ENCODE measurements around the gene CEP55.
"Not testable (repeated sequence)": the region's sequence is repeated elsewhere in the genome, so short reads cannot be mapped to it uniquely, and the experiment has no call there.

CEP55 gene

GRCh38 chr10:93496322-93497041 is at the start of gene CEP55:
Gene CEP55, plus strand, starts transcription at chr10:93496612. Its CDS starts 3,440 bp downstream, at chr10:93500052.
- peak; percentile 94 for DNase-seq

- no peak for DNase-seq
Observed at GRCh38 chr10:93447019-93447418, 49.4 kb upstream of the CEP55 start.

- DNase-seq, result no peak
Observed at GRCh38 chr10:93447970-93448369, 48.4 kb upstream of the CEP55 start.

- DNase-seq, result no peak
Observed at GRCh38 chr10:93451244-93451947, 45.0 kb upstream of the CEP55 start.

DNA sequence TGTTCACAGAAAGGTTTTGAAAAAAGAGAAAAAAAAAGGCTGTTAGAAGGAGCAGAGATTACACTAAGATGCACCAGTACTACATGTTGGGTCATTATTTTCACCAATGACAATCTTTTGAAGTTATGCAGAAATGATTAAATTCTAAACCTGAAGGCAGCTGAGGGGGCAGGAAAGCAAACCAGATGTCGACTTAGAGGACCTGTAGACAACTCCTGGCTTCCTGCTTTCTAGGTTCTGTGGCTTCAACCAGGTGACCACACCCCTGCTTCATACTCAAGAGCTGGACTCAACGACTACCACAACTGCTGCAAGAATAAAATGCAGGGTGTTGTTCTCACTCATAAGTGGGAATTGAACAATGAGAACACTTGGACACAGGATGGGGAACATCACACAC is 44.3 kb upstream of the CEP55 start:
- DNase-seq, result no peak

DNA sequence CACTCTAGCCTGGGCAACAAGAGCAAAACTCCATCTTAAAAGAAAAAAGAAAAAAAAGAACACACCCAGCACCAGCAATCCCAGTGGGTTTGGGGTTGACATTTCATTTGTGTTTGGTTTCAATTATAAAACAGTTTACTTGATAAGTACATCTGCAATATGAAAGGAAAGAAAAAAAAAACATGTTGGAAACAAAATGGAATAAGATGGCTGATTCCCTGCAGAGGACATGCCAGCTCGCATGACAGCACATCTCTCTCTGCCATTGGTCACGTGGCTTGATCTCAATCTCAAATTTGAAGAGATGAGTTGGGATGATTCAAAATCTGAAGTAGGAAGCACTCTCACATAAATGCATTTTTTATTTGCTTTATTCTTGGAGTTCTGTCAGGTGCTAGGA is 42.3 kb upstream of the CEP55 start:
- no peak for DNase-seq

DNA sequence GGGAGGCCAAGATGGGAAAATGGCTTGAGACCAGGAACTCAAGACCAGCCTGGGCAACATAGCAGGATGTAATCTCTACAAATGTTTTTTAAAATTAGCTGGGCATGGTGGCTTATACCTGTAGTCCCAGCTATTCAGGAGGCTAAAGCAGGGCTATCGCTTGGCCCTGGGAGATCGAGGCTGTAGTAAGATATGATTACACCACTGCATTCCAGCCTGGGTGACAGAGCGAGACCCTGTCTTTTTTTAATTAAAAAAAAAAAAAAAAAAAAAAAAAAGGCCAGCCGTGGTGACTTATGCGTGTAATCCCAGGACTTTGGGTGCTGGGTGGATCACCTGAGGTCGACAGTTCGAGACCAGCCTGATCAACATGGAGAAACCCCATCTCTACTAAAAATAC is 41.7 kb upstream of the CEP55 start:
- no peak for DNase-seq

DNA sequence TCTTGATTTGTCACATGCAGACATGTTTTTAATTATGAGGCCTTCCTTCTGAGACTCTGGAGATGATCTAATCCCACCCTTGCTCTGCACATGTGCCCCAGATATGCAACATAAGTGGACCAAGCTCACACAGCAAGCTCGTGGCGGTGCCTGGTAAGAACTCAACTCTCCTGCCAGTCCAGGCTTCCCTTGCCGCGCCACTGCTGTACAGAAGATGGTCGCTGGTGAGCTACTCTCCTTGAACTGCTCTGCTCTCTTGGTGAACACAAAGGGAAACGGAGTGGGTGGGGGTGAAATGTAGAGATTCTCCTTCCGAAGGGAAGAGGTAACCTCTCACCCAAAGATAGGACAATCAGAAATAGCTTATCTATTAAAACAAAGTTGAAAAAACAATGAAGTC is 39.9 kb upstream of the CEP55 start:
- no peak for DNase-seq

DNA sequence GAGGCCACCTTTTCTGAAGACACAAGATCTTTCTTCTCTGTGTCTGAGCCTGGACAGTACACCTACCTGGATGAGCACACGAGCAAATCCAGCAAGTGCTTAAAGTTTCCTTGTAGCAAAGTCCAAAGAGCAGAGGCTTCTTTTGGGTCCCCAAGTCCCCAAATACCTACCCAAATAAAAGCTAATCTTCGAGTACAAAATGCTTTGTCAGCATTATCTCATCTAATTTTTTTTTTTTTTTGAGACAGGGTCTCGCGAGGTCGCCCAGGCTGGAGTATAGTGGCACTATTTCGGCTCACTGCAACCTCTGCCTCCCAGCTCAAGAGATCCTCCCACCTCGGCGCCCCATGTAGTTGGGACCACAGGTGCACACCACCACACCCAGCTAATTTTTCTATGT is 38.9 kb upstream of the CEP55 start:
- no peak for DNase-seq

GRCh38 chr10:93458821-93459257 is 37.6 kb upstream of the CEP55 start:
- DNase-seq, result no peak

DNA sequence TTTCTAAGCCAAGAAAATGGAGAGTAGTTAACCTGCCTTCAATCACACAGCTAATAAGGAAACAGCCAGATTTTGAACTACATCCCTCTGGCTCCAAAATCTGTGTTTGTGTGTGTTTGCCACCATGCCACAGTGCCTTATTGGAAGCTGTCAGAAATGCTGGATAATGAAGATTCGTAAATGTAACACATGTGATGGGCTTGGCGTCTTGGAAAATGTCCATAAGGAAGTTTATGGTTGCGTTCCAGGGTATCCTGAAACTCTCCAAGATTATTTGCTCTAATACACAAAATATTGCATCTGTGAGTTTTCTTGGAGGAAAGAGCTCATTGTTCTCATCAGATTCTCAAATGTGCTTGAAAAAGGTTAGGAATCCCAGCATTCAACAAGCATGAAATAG is 36.9 kb upstream of the CEP55 start:
- no peak for DNase-seq

DNA sequence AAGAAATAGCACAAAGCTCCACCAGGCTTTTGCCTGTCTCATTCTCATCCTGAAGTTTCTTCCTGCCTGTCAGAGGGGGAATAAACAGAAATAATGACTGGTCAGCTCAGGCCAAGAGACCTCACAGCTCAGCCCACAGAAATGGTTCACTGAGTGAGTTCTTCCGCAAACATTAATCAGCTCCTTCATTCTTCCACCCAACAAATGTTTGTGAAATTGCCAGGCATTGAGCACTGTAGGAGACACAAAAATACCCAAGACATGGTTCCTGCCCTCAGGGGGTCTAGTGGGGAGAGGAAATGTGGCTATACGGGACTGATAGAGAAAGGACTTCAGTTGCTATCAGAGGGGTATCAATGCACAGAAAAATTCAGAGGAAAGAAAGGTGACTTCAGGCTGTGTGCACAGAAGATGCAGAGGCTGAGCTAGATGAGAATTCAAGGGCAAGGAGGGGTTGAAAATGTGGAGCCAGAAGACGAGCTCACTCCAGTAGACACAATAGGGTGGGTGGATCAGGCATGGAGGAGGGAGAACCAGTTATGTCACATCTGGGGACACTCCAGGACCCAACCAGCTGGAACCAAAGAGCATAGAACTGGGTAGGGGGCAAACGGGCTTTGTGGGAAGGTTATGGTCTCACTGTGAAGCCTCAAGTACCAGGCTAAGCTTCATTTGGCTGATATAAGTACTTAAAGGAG is 35.2 kb upstream of the CEP55 start:
- no peak for DNase-seq

GRCh38 chr10:93461807-93462178 is 34.6 kb upstream of the CEP55 start:
- DNase-seq, result no peak

- no peak for DNase-seq
Observed at GRCh38 chr10:93462371-93462770, 34.0 kb upstream of the CEP55 start.

DNA sequence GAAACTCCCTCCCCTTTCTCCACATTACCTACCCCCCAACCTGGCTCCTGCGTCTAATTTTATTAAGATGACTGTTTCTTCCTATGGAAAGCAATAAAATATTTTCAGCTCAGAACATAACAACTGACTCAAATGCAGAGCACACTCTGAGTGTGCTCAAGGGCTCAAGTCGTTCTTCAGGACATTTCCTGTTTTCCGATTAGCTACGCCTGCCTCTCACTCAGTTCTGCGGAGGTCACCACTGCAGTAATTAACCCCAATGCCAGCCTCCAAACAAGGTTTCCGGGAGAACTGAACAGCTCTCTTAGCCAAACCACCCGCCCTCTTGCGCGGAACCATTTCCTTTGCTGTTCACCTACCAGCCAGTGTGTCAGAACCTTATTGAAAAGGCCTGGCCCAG is 33.5 kb upstream of the CEP55 start:
- peak; percentile 30 for DNase-seq

- no peak for DNase-seq
Observed at GRCh38 chr10:93463723-93464476, 32.5 kb upstream of the CEP55 start.

DNA sequence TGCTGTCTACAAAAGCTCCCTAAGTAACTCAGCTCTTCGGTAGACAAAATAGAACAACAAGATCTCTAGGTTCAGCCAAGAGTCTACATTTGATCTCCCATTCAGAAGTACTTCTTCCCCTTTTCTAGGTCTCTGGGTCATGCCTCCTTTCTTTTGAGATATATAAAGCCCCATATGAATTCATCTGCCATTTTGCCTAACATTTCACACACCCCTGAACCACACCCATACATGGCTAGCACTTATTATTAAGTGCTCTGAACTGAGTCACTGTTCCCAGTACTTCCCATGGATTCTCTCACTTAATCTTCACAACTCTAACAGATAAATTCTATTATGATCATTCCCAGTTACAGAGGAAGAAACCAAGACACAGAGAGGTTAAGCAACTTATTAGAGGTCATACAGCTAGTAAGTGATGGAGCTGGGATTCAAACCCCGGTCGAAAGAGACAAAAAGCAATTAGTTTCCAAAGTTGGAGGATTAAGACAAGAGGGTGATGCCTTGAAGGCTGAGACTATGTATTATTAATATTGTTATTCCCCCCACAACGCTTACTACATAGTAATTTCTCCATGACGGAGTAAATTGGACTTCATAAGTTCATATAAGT is 31.5 kb upstream of the CEP55 start:
- no peak for DNase-seq

GRCh38 chr10:93465806-93466675 is 30.4 kb upstream of the CEP55 start:
- no peak for DNase-seq

DNA sequence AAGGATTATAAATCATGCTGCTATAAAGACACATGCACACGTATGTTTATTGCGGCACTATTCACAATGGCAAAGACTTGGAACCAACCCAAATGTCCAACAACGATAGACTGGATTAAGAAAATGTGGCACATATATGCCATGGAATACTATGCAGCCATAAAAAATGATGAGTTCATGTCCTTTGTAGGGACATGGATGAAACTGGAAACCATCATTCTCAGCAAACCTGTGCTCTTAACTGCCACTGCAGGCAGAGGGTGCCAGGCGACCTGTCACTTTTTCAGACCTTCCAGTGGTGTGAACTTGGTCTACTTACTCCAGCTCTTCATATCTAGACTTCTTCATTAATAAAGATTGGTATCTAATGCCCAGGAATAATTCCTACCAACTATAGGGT is 28.8 kb upstream of the CEP55 start:
- not testable (repeated sequence) for DNase-seq

DNA sequence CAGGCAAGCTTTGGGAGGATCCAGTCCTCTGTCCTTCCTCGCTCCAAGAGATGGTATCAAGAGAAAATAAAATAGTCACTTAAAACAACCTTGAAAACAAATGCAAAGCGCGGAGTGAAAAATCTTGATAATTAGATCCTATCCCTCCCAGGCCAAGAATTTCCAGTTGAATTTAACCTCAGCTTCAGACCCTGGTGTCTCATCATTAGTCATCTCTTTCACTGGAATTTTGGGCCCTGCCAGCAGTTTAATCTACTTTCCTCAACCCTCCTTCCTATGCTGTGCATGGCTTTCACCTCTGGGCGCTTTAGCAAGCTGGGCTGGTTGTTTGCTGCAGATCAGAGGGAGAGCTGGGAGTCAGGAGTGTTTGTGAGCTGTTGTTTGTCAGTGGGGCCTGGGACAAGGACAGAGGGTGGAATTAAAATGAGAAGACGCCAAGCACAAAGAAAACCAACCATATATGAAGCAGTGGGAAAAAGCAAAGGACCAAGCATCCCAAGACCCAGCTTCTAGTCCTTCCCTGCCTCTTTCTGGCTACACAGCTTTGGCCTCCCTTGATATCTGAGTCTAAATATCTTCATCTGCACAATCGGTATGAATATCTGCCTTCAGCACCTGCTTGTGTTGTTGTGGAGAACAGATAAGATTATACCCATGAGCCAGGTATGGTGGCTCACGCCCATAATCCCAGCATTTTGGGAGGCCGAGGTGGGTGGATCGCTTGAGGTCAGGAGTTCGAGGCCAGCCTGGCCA is 27.8 kb upstream of the CEP55 start:
- no peak for DNase-seq

DNA sequence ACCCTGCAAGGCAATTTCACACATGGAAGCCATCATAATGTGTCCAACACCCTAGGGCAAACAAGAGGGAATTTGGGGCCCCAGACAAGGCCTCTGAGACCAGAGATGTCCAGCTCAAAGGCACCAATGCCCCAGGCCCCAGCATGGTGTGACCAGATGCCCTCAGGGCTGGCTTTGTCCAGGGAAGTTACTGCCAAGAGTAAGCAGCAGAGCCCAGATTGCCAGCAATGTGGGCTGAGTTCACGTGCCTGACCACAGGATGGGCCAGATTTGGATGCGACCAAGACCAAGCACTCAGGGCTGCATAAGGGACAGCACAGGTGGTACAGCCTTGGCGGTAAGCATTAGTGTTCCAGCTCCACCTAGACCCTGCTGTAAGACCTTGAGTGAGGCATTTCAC is 27.0 kb upstream of the CEP55 start:
- no peak for DNase-seq
